ENCODE measurements around the gene TRPM6. TPM values are rescaled to one million over a fixed set of nuclear protein-coding genes. Genes with fewer than 3 reads are reported as not detected.

The TRPM6 gene
- total and polyA plus RNA-seq, 11 donors, result 0.08 to 0.75 (median 0.34) TPM; not detected in 2

- no peak overlapping the region for H3K27ac ChIP-seq
- peaks cover 0 to 5% (median 0%) of the 10 kb centered on the region in 9 donors for H3K27me3 ChIP-seq
- WGBS, 4 donors, result 73 to 80% (median 75%) methylated on average over 5 of the region's 5 CpGs
- no peaks in the 10 kb centered on the region for H3K9me3 ChIP-seq
- H3K4me3 ChIP-seq, result no peak overlapping the region
- peaks cover 0 to 5% (median 0%) of the 10 kb centered on the region in 12 donors for H3K4me1 ChIP-seq
- intact Hi-C loops (cut with DNase I), result loop anchor here in 9 of 10 donors (2.0 to 10.0 kb wide), 8 partner anchors 59 to 303 kb away; partner anchors contain the start of gene C9orf40 (in 1 of the 9)
- TF ChIP-seq POLR2A (IDR thresholded peaks at IDR 0.05) (no peak), CTCF (IDR thresholded peaks at IDR 0.05) (no peak)
- no peak for ATAC-seq
- DNase-seq, result no peak
- no peaks in the 10 kb centered on the region for H3K36me3 ChIP-seq
These were observed 112.3 kb downstream of the TRPM6 start for GRCh38 chr9:74775396-74775795.

DNA sequence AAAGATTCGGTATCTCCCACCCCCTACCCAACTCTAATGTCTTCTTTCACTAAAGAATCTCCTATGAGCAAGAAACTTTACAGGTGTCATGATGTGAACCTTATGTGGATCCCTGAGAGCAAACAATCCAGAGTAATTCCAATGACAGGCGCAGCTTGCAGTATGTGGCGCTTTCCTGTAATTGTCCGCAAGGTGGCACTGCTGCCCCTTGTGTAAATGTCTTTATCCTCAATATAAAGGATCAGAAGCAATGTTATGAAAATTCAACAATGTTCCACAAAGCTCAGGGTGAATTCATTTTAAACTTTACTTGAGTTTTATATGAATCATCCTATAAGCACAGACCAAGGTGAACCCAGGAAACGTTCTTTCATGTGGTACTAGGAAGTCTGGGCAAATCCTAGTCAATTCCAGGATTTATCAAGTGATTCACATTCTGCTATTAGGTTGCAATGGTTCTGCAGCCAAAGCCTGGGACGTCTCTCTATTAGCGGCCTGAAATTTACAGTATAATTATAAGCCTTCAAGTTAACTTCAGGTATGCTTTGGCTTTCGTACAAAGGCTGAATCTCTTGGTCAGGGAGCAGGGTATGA, 113.7 kb downstream of the TRPM6 start:
- intact Hi-C loops (cut with DNase I), result loop anchor here in 9 of 10 donors (1.0 to 10.0 kb wide), 12 partner anchors 61 to 305 kb away; partner anchors contain the start of gene C9orf40 (in 1 of the 9)
- peak in 3 of 4 donors; percentile 75 to 83 (median 77) for ATAC-seq
- Histone ChIP-seq H3K4me3 (no peak overlapping the region), H3K4me1 (peaks cover 0 to 5% (median 0%) of the 10 kb centered on the region in 12 donors), H3K27me3 (peaks cover 0 to 5% (median 0%) of the 10 kb centered on the region in 9 donors), H3K9me3 (no peaks in the 10 kb centered on the region), H3K27ac (no peak overlapping the region), H3K36me3 (no peaks in the 10 kb centered on the region)
- TF ChIP-seq POLR2A (IDR thresholded peaks at IDR 0.05) (no peak), CTCF (IDR thresholded peaks at IDR 0.05) (peak; percentile 80 to 95 (median 90))
- 22 to 30% (median 25%) methylated on average over 8 of the region's 8 CpGs for WGBS, 4 donors
- peak; percentile 48 to 75 (median 69) for DNase-seq

DNA sequence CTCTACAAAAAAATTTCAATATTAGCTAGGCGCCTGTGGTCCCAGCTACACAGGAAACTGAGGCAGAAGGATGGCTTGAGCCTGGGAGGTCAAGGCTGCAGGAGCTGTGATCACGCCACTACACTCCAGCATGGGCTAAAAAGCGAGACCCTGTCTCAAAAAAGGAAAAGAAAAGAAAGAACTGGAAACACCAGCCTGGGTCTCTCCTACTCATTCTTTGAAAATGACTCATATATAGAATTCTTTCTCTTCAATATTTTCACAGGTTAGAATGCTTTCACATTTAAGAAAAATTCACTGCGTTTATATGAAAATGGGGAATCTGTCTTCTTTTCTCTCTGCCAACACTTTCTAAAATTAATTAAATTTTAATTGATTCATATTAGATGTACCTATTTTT, 115.6 kb downstream of the TRPM6 start:
- no peak for TF ChIP-seq POLR2A (IDR thresholded peaks at IDR 0.05)
- TF ChIP-seq CTCF (IDR thresholded peaks at IDR 0.05), result no peak
- Histone ChIP-seq H3K27ac (no peak overlapping the region), H3K27me3 (peaks cover 0 to 5% (median 0%) of the 10 kb centered on the region in 9 donors), H3K4me1 (no peaks in the 10 kb centered on the region), H3K36me3 (no peaks in the 10 kb centered on the region), H3K4me3 (no peak overlapping the region), H3K9me3 (no peaks in the 10 kb centered on the region)
- intact Hi-C loops (cut with DNase I), result loop anchor here in 3 of 10 donors (5.0 to 10.0 kb wide), 3 partner anchors 63 to 305 kb away; no protein-coding TSS in a partner anchor
- DNase-seq (no peak), ATAC-seq (no peak)
- WGBS, 4 donors, result 76 to 86% (median 84%) methylated on average over 4 of the region's 4 CpGs

DNA sequence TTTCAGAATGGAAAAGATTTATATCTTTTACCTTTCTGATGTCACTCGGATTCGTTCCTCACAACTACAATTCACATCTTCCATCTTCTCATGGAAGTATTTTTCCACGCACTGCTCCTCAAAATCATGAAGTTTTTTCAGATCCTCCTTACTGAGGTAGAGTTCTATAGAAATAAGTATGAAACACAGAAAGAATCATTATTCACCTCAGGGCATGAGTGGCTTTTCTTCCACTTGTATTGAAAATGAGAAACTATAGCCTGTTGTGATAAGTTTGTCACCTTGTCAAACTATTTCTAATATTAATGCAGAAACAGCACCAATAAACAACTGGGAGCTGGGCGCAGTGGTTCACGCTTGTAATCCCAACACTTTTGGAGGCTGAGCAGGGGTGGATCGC, 116.0 kb downstream of the TRPM6 start:
- ATAC-seq, result no peak
- H3K4me1 ChIP-seq, result no peaks in the 10 kb centered on the region

More for the DNA sequence above, 116.0 kb downstream of the TRPM6 start:
- Histone ChIP-seq H3K9me3 (no peaks in the 10 kb centered on the region), H3K27me3 (peaks cover 0 to 5% (median 0%) of the 10 kb centered on the region in 9 donors), H3K36me3 (no peaks in the 10 kb centered on the region), H3K4me3 (no peak overlapping the region), H3K27ac (no peak overlapping the region)
- WGBS, 4 donors, result 93 to 95% (median 93%) methylated on average over 6 of the region's 6 CpGs
- TF ChIP-seq CTCF (IDR thresholded peaks at IDR 0.05) (no peak), POLR2A (IDR thresholded peaks at IDR 0.05) (no peak)
- intact Hi-C loops (cut with DNase I), result loop anchor here in 3 of 10 donors (5.0 to 10.0 kb wide), 3 partner anchors 63 to 306 kb away; no protein-coding TSS in a partner anchor
- no peak for DNase-seq
